Ramos (cell line): ENCODE data around the gene CNNM2.

ENCODE experiments used
- in situ Hi-C: fragments of 300-500 bp; cut with MboI; formaldehyde crosslinking; loops from one replicate; pipeline ENCODE4 v1.14.3; 2022; ENCODE audit warnings: low sequenced_read_pairs; ENCODE audit not compliant: unreplicated experiment

The CNNM2 gene

GRCh38 chr10:103021150-103021899, 103.2 kb downstream of the CNNM2 start:
- in situ Hi-C loops, result no loop called here

- in situ Hi-C loops, result no loop called here
Measured at GRCh38 chr10:103021900-103022293, 103.8 kb downstream of the CNNM2 start.

GRCh38 chr10:103025696-103026095, 107.6 kb downstream of the CNNM2 start:
- in situ Hi-C loops, result no loop called here

- in situ Hi-C loops, result no loop called here
Measured at GRCh38 chr10:103038570-103038969, 120.5 kb downstream of the CNNM2 start.

GRCh38 chr10:103040418-103040817, 122.3 kb downstream of the CNNM2 start:
- in situ Hi-C loops, result no loop called here

GRCh38 chr10:103041391-103041790, 123.3 kb downstream of the CNNM2 start:
- in situ Hi-C loops, result no loop called here

GRCh38 chr10:103042129-103042528, 124.0 kb downstream of the CNNM2 start:
- in situ Hi-C loops, result no loop called here

- in situ Hi-C loops, result no loop called here
Measured at GRCh38 chr10:103042908-103043307, 124.8 kb downstream of the CNNM2 start.

GRCh38 chr10:103044942-103045489, 126.9 kb downstream of the CNNM2 start:
- in situ Hi-C loops, result no loop called here

GRCh38 chr10:103045961-103046360, 127.9 kb downstream of the CNNM2 start:
- in situ Hi-C loops, result no loop called here

- in situ Hi-C loops, result no loop called here
Measured at GRCh38 chr10:103047381-103047780, 129.3 kb downstream of the CNNM2 start.

GRCh38 chr10:103049237-103049636, 131.1 kb downstream of the CNNM2 start:
- in situ Hi-C loops, result no loop called here

- in situ Hi-C loops, result no loop called here
Measured at GRCh38 chr10:103053659-103054581, 135.8 kb downstream of the CNNM2 start.

GRCh38 chr10:103054621-103055020, 136.5 kb downstream of the CNNM2 start:
- in situ Hi-C loops, result no loop called here

- in situ Hi-C loops, result no loop called here
Measured at GRCh38 chr10:103055105-103055504, 137.0 kb downstream of the CNNM2 start.

GRCh38 chr10:103058034-103058433, 139.9 kb downstream of the CNNM2 start:
- in situ Hi-C loops, result no loop called here

- in situ Hi-C loops, result no loop called here
Measured at GRCh38 chr10:103060575-103060974, 142.5 kb downstream of the CNNM2 start.

- in situ Hi-C loops, result no loop called here
Measured at GRCh38 chr10:103062854-103063590, 144.9 kb downstream of the CNNM2 start.

GRCh38 chr10:103064956-103065355, 146.9 kb downstream of the CNNM2 start:
- in situ Hi-C loops, result loop anchor here (5.0 kb wide), 1 partner anchor 148 kb away; the partner anchor contains the start of gene CNNM2
